ENCODE results near the gene LYAR.
"Not testable (repeated sequence)": the region's sequence is repeated elsewhere in the genome, so short reads cannot be mapped to it uniquely, and the experiment has no call there.

The LYAR gene

DNA sequence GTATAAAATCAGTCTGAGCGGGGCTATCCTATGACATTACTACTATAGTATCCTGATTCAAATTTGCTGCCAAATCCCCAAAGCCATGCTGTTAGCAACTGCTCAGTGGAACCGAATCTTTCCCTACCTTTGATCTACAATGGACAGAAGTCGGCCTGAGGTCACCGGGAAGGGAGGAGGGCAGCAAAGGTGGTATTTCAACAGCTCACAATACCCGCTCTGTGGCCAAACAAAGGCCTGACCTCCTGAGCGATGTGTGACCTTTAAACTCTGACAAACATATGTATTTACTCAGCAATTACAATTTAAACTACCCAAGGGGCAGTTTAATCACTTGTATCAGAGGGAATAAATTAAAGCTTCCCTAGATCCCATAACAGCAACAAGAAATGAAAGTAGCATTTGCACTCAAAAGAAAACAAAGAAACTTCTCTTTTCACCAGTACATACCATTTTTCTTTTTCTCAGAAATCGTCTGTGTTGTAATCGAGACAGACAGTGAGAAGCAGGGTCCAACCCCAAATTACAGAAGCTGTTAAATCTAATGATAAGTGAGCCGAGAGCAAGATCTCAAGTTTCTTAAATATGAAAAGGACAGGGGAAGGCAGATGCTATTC, 30.4 kb downstream of the LYAR start:
- no peak for DNase-seq

DNA sequence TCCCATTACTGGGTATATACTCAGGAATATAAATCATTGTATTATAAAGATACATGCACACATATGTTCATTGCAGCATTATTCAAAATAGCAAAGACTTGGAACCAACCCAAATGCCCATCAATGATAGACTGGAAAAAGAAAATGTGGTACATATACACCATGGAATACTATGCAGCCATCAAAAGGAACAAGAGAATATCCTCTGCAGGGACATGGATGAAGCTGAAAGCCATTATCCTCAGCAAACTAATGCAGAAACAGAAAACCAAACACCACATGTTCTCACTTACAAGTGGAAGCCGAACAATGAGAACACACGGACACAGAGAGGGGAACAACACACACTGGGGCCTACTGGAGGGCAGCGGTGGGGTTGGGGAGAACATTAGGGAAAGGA, 32.2 kb downstream of the LYAR start:
- not testable (repeated sequence) for DNase-seq

DNA sequence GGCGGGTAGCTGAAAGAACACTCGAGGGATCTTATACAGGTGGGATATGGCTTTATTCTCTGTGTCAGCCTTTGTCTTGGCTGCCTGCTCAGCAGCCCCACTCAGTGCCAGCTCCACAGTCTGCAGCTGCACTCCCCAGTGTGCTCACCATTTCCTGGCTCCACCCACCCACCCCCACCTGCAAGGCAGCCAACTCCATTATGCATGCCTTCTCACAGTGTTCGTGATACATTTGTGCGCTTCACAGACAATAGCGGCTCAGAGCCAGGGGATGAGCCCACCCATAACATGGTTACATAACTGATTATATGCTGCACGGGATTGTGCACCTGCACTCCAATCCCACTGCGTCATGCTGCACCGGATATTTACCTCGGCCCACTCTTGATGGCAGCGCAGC, 33.2 kb downstream of the LYAR start:
- no peak for DNase-seq

DNA sequence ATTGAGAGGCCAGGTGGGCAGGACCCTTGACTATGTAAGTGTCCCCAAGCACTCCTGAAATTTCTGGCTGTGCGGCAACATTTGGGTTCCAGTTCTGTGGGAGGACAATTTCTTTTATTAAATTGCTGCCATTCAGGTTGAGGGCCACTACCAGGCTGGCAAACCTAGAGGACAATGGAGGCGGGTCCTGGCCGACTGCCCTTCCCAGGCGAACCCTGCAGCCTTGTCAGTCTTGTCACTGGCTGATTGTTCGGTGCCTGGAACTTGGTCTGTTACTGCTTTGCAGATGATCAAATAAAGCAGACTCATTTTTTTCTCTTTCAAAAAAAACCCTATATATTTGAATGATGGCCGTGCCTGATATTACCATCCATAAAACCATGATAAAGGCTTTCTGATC, 35.3 kb downstream of the LYAR start:
- no peak for DNase-seq

DNA sequence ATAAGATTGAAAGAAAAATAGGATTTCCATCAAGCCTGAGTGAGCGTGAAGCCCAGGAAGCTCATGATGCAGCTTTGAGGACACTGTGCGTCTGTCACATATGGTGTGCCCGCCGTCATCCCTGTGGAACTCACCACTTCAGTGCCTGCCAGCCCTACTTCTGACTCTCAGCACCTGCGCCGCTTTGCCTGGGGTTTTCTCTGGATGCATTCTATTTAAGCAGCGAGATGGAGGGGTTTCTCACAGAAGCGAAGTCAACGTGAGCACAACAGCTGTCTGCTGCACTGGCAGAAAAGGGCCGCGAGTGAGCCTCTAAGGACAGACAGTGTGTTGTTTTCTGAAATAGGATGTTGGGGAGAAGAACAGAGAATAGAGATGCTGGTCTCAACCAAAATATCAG, 35.8 kb downstream of the LYAR start:
- DNase-seq: no peak

DNA sequence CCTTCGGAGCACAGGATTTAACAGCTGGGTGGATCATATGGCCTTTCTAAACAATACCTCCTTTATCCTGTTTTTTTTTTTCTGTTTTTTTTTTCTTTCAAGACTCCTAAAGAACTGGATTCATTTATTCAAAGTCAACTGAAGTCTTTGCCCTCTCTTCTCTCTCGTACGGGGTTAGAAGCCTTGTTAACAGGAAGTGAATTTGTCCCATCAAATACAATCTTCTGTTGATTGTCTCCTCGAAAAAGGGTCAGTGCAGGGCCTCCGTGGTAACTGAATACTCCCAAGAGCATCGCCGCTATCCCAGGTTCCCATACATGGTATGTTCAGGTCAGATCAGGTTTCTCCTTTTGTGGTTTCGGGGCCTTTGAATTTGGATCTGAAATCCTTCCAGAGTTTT, 40.1 kb downstream of the LYAR start:
- no peak for DNase-seq

DNA sequence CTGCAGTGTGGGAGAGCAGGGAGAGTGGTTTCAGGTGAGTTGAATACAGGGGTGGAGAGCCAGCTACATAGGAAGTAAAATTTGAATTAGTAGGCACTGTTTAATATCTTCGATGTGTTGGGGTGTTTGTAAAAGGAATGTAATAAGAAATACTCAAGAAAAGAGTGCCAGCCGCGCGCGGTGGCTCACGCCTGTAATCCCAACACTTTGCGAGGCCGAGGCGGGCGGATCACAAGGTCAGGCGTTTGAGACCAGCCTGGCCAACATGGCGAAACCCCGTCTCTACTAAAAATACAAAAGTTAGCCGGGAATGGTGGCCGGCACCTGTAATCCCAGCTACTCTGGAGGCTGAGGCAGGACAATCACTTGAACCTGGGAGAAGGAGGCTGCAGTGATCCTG, 40.6 kb downstream of the LYAR start:
- DNase-seq: not testable (repeated sequence)

DNA sequence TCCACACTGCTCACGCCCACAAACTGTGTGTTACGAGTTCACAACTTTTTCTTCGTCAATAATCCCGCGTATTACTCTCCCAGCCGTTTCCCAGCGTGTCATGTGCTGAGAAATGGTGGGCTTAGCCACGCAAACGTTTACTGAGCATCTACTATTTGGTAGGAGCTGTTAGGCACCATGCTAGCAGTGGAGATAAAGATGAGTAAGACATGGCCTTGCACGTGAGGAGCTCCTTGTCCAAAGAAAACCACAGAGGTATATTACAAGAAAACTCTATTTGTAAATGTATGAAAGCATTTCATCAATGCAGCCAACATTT, 41.1 kb downstream of the LYAR start:
- DNase-seq: no peak

DNA sequence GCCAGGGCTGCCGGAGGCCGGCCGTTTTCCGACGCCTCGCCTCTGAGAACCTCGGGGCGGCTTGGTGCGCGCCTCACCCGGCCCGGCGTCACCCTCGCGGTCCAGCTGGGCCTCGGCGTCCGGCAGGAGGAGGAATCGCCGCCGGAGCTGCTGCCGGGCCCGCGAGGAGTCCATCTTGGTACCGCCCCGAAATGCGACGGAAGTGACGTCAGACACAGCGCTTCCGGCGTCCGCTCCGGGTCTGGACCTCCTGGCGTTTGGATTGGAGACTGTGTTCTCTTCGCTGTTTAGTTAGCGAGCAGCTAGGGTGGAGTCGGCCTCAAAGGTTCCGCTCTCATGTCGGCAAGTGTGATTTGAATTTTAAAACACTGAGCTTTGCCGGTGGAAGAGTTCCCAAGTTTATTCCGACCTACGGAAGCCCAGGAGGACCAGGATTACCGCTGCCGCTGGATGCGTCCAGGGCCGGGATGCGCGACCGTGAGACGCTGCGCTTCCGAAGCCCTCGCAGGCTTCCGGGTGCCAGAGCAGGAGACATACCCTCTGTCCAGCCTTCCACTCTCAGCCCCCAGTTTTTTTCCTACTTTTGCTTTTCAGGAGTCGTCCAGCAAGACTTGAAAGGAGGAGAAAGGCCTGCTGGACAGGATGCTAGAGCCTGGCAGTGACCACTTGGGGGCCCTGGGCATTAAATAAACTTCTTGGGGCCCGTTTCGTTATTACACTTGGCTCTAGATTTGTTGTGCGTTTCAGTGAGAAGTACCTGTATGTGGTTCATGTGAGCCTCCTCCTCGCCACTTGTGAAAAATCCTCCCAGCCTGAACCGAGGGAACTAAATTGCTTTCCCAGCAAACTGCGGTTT, 41.7 kb downstream of the LYAR start, which contains the start of gene TMEM128:
Gene TMEM128 (minus strand): TSS at position 195 of the 856 bp plus-strand sequence. CDS start 21 bp downstream, at position 174.
- peak; percentile 85 to 89 for DNase-seq

DNA sequence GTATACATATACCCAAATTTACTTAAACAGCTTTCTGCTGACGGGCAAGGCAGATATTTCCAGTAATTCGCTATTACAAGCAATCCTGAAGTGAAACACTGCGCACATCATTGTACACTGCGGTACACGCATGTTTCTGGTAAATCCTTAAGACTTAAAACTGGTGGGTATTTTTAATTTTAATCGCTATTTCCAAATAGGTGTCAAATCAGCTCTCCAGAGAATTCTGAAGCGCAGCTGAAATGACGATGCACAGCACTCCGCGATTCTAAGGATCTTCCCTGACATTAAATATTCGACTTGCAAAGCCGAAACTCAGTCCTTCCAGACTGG, 42.3 kb downstream of the LYAR start:
- DNase-seq: no peak

DNA sequence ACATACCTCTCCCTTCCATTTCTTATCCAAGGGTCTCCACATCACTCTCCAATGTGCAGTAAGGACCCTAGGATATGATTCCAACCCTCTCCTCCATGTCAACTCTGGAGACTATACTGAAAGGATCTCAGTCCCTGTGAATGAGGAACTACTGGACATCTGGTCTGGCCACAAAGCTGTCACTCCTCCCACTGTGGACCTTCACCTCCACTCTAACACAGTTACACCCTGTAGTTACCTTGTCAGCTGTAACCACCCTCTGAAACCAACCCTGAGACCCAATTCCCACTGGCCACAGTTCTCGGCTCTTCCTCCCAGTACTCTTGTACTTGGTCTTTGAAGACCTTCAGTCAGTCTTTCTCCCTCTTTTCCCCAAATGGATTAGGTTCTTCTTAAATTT, 44.8 kb downstream of the LYAR start:
- no peak for DNase-seq

DNA sequence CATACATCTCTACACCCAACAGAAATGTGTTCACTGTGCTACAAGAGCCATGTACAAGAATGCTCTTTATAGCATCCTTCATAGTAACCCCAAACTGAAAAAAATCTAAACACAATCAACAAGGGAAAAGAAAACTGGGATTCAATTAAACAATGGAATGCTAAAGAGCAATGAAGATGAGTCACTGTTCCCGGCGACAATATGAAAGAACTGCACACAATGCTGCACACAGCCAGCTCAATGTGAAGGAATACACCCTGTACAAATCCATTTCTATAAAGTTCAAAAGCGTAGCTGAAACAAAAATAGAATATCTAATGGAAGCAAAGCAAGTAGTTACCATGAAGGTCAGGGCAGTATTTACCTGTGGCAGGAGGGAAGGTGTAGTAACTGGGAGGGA, 50.4 kb downstream of the LYAR start:
- not testable (repeated sequence) for DNase-seq

DNA sequence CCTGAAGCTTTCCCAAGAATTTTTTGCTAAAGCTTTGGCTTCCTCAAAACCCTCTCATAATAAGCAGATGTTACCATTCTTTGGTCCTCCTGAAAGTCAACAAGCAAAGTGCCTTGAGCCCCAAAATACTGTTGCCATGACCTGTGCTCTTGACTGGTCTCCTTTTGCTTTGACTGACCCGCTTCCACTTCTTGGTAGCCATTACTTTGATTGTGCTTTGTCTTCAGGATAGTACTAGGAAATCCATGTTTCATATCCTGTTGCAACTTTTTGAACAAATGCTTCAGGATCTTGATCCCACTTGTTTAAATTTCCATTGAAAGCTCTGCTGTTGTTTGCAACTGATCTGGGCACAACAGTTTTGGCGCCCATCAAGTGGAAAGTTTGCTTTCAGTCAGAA, 56.3 kb downstream of the LYAR start:
- no peak for DNase-seq

DNA sequence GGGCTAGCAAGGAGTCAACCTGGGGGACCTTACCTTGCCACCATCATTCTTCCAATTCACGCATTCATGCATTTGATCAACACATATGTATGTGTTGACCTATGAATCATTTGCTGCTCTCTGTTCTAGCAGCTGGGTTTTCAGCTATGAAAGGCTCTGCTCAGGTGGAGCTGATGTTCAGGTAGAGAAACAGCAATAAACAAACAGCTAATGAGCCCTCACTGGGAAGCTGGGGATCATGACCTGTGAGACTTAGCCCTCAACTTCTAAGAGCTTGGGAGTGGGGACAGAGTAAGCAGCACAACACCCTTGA, 61.6 kb downstream of the LYAR start:
- no peak for DNase-seq

DNA sequence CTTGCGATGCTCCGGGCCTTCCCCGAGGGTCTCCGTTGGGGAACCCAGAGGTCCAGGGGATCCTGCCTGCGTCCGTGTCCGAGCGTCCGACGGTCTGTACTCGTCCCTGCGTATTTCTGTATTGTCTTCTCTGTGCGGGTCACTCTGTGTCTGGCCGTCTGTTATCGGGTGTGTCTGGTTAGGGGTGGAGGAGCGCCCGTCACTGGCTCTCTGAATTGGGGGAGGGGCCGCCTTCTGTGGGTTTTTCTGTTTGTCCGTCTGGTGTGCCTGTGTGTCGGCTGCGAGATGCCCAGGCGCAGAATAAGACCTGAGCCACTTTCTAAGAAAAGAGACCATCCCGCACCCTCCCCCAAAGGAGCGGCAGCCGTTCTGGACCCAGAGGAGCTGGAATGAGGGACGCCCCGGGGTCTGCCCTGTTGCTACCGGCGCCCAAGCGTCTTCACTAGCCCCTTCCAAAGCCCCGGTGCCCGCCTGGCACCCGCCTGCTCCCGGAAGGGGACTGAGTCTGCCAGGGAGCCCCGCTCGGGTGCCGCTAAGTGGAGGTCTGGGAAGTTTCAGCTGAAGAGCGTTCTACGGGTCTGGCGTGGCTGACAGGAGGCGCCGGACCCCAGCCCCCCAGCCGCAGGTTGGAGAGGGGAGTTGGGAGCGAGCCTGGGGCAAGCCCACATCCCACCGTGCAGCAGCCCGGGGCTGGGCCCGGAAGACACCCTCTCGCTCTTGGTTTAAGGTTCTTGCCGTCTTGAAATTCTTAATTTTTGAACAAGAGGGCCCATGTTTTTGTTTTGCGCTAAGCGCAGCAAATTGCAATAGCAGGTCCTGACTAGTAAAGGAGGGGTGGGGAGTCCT, 62.2 kb downstream of the LYAR start:
- no peak for DNase-seq

DNA sequence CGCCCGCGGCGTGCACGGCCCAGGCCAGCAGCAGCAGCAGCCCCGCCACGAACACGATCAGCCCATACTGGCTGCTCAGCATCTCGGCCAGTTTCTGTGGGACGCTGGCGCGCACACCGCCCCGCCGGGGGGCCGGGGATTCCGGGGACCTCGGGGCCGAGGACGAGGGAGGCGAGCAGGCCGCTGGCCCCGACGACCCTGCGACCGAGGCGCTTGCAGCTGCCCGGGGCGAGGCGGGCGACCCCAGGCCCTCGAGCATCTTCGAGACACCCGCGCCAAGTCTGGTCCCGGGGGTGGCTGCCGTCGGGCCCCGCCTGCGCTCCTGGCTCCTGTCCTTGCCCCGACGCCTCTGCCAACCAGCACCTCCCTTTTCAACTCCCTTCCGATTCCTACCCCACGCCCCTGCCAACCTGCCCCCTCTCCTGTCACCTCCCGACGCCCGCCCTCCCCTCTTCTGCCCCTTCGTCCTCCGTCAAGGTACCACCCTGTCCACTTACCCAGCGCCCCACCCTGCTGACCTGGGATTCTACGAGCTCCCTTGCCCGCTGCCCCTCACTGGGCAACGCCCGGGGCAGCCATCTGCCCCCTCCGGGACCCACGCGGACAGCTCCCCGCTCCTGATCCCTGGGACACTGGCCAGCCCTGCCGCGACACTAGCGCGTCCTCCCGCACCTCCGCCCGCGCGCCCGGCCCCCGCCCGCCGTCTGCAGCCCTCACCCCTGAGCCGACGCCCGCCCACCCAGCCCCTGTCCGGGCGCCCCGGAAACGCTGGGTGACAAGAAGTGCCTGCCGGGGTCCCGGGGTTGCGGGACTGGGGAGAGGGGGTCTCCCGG, 63.1 kb downstream of the LYAR start, which contains the start of gene OTOP1:
Gene OTOP1 (minus strand): TSS at position 324 of the 833 bp plus-strand sequence. CDS start 65 bp downstream, at position 259.
- DNase-seq: no peak

DNA sequence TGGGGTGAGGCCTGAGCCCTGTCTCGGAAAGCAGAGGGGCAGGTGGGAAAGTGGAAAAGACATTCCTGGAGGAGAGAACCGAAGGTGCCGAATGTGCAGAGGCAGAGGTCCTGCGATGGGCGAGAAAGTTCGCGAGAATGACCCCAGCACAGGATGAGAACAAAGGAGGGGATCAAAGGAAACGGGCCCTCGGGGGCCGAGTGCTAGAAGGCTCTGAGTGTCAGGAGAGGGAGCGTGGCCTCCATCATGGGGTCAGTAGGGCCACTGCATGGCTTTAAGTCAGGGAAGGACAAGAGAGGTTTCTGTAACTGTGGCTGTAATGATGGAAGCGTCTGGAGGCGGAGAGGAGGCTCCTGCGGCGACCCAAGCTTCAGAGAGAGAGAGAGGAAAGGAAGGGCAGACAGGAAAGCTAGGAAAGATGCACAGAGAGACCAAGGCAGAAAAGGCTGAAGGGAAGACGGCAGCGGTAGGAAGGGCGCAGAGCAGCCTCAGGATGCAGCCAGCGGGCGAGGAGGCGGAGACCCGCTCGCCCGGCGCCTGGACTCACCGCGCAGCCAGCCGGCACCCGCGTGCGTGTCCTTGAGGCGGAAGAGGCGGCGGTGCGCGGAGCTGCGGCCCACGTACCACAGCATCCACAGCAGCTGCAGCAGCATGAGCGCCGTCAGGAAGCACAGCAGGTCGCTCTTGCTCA, 63.9 kb downstream of the LYAR start:
- no peak for DNase-seq
